Epithelial cell of esophagus (primary cell): Measurements from ENCODE around the gene SLC29A1.

Experiments used
- DNase-seq: peaks from one replicate; pipeline ENCODE4 v3.0.0; 2010; ENCODE audit warnings: low read depth
- H3K4me3 ChIP-seq: 2 replicates; pipeline ENCODE4 v1.5.1; 2011; ENCODE audit warnings: mild to moderate bottlenecking, low read length, control low read depth
- TF ChIP-seq, protein P1 (sequence below): IDR thresholded peaks from 2 replicates; pipeline ENCODE4 v1.5.1; 2011; ENCODE audit warnings: low read depth, mild to moderate bottlenecking, low read length, control low read depth, inconsistent platforms; ENCODE audit not compliant: insufficient read depth; ENCODE audit errors: missing control alignments

Gene SLC29A1

DNA sequence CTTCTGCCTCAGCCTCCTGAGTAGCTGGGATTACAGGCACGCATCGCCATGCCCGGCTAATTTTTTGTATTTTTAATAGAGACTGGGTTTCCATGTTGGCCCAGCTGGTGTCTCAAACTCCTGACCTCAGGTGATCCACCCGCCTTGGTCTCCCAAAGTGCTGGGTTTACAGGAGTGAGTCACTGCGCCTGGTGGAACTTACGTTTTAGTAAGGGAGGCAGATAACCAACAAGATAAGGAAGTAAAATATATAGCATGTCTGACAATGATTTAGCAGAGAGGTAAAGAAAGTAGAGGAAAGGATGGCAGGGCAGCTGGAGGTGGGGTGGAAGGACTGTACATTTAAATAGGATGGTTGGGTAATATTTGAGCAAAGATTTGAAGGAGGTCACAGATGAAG is 19.4 kb upstream of the SLC29A1 start:
- TF ChIP-seq, protein P1, sequence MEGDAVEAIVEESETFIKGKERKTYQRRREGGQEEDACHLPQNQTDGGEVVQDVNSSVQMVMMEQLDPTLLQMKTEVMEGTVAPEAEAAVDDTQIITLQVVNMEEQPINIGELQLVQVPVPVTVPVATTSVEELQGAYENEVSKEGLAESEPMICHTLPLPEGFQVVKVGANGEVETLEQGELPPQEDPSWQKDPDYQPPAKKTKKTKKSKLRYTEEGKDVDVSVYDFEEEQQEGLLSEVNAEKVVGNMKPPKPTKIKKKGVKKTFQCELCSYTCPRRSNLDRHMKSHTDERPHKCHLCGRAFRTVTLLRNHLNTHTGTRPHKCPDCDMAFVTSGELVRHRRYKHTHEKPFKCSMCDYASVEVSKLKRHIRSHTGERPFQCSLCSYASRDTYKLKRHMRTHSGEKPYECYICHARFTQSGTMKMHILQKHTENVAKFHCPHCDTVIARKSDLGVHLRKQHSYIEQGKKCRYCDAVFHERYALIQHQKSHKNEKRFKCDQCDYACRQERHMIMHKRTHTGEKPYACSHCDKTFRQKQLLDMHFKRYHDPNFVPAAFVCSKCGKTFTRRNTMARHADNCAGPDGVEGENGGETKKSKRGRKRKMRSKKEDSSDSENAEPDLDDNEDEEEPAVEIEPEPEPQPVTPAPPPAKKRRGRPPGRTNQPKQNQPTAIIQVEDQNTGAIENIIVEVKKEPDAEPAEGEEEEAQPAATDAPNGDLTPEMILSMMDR = no peak
- no peak for DNase-seq
- H3K4me3 ChIP-seq = no peak overlapping the region

- no peak overlapping the region for H3K4me3 ChIP-seq
- DNase-seq = no peak
- TF ChIP-seq, protein P1 = no peak
Observed at GRCh38 chr6:44207966-44208365, 15.4 kb upstream of the SLC29A1 start.

GRCh38 chr6:44211284-44211683 is 12.1 kb upstream of the SLC29A1 start:
- TF ChIP-seq, protein P1 = no peak
- DNase-seq = no peak
- no peak overlapping the region for H3K4me3 ChIP-seq

GRCh38 chr6:44214307-44214706 is 9.1 kb upstream of the SLC29A1 start:
- TF ChIP-seq, protein P1 = no peak
- DNase-seq = no peak
- no peak overlapping the region for H3K4me3 ChIP-seq

DNA sequence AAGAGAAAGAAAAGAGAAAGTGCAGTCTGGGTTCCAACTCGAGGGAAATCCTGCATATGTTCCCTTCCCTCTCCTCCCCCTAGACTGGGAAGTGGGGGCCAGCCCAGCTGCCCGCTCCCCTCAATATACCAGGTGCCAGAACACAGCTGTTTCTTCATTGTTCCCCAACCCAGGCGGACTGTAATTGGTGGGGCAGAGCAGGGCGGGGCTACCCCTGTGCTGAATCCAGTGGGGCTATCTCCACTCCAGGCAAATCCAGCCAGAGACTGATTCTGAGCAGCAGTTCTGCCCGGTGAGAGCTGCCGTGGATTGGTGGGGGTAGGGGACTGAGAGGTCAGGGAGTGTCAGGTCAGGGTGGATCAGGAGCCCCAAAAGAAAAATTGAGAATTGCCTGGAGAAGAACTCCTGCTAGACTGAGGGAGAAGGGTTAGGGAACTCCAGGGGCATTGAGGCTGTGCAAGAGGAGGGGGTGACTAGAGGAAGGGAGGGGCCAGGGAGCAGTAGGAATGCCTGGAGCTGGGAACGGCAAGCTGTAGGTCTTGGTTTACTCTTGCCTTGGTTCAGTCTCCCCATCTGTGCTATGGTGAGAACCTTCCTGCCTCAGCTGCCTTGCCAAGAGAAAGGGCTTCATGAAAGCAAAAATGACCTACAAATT is 6.6 kb upstream of the SLC29A1 start, which contains the start of gene MYMX:
Gene MYMX (plus strand): TSS at position 250 of the 655 bp plus-strand sequence. CDS start 546 bp downstream, outside the sequence.
- DNase-seq = no peak
- H3K4me3 ChIP-seq = no peak within 1 kb of the TSS
- TF ChIP-seq, protein P1 = no peak

GRCh38 chr6:44217332-44218143 is 5.9 kb upstream of the SLC29A1 start:
- H3K4me3 ChIP-seq = no peak overlapping the region
- peak; percentile 70 for DNase-seq
- TF ChIP-seq, protein P1 = no peak
